ENCODE data around the gene KRT1.
"Not testable (repeated sequence)": the region's sequence is repeated elsewhere in the genome, so short reads cannot be mapped to it uniquely, and the experiment has no call there.

KRT1 gene

GRCh38 chr12:52682381-52682660 is 2.1 kb upstream of the KRT1 start:
- DNase-seq (ENCODE audit: low read depth in 2 of 2), result no peak

- DNase-seq (ENCODE audit: low read depth in 2 of 2), result peak in 1 of 2 donors; percentile 7
Measured at GRCh38 chr12:52681526-52682380, 1.5 kb upstream of the KRT1 start.

- DNase-seq (ENCODE audit: low read depth in 2 of 2), result no peak
Measured at GRCh38 chr12:52679875-52680274, 332 bp downstream of the KRT1 start.

GRCh38 chr12:52677671-52678070 is 2.5 kb downstream of the KRT1 start:
- no peak for DNase-seq (ENCODE audit: low read depth in 2 of 2)

- no peak for DNase-seq (ENCODE audit: low read depth in 2 of 2)
Measured at GRCh38 chr12:52677126-52677525, 3.1 kb downstream of the KRT1 start.

DNA sequence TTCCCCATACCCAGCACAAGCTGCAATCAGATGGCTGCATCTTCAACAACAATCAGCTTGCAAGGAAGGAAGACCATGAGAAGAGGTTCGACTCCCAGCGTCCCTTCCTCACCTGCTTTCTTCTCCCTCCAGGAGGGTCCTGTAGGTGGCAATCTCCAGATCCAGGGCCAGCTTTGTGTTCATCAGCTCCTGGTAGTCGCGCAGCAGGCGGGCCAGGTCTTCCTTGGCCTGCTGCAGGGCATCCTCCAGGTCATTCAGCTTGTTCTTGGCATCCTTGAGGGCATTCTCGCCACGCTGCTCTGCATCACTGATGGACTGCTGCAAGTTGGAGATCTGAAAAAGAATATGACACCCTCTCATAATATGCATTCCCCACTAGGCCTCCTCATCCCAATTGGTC is 4.0 kb downstream of the KRT1 start:
- no peak for DNase-seq (ENCODE audit: low read depth in 2 of 2)

DNA sequence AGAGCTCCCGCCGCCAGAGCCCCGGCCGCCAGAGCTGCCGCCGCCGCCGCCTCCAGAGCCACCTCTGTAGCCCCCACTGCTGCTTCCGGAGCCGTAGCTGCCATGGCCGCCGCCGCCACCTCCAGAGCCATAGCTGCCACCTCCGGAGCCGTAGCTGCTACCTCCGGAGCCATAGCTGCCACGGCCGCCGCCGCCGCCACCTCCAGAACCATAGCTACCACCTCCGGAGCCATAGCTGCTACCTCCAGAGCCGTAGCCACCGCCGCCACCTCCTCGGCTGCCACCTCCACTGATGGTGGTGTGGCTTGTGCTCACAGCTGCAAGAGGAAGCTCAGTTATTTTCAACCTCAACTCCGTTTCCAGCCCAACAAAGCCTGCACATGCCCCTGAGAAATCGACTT is 4.9 kb downstream of the KRT1 start:
- DNase-seq (ENCODE audit: low read depth in 2 of 2), result no peak

DNA sequence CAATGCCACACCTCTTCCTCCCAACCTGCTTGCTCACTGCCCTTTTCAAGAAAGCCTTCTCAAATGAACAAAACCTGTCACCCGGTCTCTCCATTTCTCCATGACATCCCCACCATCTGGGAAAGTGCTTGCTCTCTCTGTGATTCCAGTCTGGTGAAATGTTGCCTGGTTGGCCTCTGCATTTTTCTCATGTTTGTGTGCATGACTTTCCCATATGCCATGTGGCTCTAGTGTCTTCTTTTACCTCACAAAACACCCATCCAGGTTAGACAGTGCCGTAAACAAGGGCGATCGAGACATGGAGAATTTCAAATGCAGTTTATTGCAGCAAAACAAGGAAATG is 5.8 kb downstream of the KRT1 start:
- no peak for DNase-seq (ENCODE audit: low read depth in 2 of 2)

GRCh38 chr12:52673713-52674432 is 6.3 kb downstream of the KRT1 start:
- DNase-seq (ENCODE audit: low read depth in 2 of 2), result no peak

DNA sequence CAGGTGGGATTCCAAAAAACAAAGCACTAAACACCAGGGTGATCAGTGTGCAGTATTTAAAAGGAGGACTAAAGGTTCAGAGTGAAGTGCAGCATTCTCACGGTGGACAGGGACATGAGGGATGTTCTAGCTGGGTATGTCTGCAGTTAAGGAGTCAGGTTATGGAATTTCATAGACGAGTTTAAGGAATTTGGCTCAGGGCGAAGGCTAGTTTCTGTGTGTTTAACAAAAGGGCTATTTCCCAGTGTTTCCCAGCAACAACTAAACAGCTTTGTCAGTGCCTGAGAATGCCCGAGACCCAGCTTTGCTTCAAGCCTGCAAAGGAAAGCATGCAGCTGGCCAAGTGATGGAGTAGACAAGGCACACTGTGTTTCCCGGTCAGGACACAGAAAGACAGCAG is 7.0 kb downstream of the KRT1 start:
- no peak for DNase-seq (ENCODE audit: low read depth in 2 of 2)

DNA sequence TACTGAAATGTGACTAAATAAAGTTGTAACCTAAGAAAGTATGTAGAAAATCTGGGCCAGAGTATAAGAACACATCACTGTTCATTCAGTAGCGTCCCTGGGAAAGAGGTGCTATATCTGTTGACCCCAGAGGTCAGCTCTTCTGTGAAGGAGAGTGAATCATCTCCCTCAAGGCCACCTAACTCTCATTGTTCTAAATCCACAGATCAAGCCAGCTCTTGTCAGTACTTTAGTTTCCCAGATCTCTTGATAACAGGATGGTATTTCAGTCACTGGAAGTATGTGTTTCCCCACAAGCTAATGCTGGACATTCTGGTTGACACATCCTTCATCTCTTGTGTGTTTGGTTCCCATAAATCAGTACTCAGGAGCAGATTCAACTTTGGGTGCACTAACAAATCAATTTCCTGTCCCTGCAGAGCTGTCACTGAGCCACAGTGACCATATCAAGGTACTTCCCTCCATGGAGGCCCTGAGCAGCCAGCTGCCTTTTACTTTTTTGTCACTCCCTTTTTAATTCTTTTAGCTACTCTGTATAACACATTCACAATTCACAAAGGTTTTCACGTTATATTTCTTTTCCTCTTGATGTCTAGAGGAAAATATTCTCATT is 7.8 kb downstream of the KRT1 start:
- DNase-seq (ENCODE audit: low read depth in 2 of 2), result no peak

DNA sequence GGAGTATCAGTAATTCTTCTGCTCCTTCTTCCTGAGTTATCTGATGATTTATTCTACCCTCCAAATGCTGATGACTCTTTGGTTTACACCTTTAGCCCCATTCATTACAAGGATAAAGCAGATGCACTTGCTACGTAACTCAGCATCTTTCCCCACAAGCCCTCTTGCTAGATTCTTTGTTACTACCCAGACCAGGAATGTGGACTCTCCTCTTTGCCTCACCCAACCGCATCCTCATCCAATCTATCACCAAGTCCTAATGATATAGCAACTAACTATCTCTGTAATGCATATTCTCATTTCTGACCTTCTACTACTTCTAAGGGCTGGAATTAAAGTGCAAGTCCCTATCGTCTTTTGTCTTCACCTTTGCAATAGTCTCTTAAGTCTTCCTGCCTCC is 9.2 kb downstream of the KRT1 start:
- no peak for DNase-seq (ENCODE audit: low read depth in 2 of 2)

- no peak for DNase-seq (ENCODE audit: low read depth in 2 of 2)
Measured at GRCh38 chr12:52670506-52670905, 9.7 kb downstream of the KRT1 start.

GRCh38 chr12:52669941-52670340 is 10.3 kb downstream of the KRT1 start:
- not testable (repeated sequence) for DNase-seq (ENCODE audit: low read depth in 2 of 2)

GRCh38 chr12:52669426-52669825 is 10.8 kb downstream of the KRT1 start:
- DNase-seq (ENCODE audit: low read depth in 2 of 2), result no peak

- DNase-seq (ENCODE audit: low read depth in 2 of 2), result no peak
Measured at GRCh38 chr12:52667931-52668330, 12.3 kb downstream of the KRT1 start.

DNA sequence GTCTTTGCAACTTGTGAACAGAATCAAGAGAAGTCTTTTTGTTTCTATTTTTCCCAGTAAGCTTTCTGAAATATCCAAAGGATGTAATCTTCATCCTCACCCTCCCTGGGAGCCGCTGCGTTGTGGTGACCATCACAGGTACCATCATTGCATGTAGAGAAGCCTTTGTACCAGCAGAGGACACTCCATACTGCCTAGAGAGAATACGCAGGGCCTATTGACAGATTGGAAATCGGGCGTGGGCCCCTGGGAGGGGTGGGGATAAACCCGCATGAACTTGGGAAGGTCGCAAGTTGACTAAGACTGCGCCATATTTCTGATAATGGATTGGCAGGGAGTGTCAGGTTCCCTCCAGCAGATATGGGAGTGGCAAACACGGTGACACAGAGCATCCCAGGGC is 12.7 kb downstream of the KRT1 start:
- no peak for DNase-seq (ENCODE audit: low read depth in 2 of 2)

DNA sequence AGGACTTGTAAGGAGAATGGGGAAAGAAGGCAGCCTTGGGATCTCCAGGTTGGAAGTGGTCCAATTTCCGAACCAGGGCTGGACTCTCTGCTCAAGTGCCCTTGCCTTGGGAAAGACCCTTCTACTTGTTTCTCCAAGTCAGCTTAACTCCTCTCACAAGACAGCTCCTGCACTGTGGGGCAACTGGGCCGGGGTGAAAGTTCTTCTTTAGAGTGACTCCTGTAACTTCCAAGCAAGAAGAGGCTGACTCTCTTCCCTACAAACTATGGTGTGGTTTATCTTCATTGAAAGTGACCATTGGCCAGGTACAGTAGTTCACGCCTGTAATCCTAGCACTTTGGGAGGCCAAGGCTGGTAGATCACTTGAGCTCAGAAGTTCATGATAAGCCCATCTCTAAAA is 13.7 kb downstream of the KRT1 start:
- no peak for DNase-seq (ENCODE audit: low read depth in 2 of 2)

DNA sequence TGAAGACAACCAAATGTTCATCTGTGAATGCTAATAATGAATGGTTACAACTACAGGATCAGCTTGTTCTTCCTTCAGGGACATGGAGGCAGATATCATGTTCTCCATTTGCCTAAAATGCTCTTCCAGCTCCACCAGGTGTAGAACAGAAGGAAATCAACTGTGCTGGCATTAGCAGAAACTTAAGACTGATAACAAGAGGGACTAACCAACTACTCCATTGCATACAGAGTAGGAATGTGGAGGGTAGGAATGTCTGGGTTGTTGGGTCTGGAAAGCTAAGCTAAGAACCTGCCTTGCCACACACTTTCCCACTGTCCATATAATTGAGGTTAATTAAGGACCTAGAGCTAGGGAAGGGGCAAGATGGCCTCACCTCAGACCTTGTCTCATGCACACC is 16.8 kb downstream of the KRT1 start:
- no peak for DNase-seq (ENCODE audit: low read depth in 2 of 2)

GRCh38 chr12:52662918-52663229 is 17.3 kb downstream of the KRT1 start:
- no peak for DNase-seq (ENCODE audit: low read depth in 2 of 2)

DNA sequence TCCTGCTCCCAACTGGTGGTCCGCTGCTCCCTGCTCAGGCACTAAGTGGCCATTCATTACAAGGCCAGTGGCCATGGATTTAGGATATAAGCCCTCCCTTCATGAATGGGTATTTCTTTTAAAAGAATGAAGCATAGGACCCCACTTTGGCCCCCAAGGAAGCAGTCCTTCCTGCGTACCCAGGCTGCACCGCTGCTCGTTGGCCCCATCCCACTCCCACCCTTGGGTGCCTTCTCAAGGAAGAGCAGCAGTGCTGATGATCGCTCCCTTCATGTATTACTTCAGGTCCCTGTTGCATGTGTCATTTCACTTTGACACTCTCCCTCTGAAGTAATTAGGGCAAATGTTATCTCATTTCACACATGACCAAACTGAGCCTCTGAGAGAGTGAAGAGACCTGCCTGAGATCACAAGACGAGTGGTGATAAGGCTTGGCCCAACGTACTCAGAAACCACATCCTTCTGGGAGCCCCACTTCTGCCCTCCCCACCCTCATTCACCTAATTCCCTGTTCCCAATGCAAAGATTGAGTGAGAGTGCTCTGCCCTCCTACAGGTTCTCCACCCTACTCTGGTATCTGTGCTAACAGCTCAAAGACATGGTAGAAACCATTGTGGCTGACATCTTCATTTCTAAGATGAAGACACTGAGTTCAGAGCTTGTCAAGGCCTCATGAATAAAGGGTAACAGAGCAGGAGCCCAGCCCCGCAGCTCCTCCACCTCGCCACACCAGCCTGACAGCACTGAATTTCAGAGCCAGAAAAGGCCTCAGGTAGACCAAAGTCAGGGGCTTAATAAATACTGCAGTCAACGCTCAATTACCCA is 17.9 kb downstream of the KRT1 start:
- no peak for DNase-seq (ENCODE audit: low read depth in 2 of 2)

DNA sequence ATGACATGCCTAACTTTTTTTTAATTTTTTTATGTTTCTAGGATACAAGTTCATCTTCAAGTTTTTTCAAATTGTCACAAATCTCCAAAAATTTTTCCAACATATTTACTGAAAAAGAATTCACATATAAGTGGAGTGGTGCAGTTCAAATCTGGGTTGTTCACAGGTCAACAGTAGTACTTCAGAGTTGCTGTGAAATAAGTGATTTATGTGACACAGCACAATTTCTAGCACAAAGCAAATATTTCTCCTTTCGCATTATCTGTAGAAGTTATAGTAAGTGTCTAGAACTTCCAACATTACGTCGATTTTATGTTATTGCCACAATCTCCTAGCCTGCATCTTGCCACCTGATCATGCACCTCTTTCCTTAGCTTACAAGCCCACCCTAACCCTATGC is 18.5 kb downstream of the KRT1 start:
- DNase-seq (ENCODE audit: low read depth in 2 of 2), result no peak

Data from stimulated activated CD4-positive, alpha-beta T cell treated with anti-CD3 and anti-CD28 coated beads, Interleukin-1b, Interleukin-23, amount 100 ng/mL, for 1 hour (primary cell).